ENCODE measurements around the gene PTPRG.

Gene PTPRG

DNA sequence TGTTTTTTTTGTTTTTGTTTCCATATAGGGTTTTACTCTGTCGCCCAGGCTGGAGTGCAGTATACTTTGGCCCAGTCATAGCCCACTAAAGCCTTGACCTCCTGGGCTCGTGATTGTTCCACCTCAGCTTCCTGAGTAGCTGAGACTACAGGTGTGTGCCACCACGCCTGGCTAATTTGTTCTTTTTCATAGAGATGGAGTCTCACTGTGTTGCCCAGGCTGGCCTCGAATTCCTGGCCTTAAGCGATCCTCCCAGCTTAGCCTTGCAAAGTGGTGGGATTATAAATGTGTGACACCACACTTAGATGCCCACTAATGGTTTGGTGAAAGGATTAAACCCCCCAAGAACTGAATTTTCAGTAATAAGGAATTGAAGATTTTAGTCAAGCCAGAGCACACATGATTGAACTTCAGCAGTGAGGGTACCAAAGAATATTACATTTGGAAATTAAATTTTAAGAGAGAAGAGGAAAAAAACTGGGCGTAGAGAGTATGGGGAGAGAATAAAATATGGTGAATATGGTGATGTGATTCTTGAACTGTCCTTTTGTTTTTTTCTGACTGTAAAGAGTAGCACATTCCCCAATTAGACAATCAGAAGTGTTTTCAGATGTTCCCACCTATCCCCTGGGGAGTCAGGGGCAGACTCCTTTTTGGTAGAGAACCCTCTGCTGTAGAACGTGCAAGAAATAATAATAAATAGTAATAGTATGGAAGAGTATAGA, 208.1 kb downstream of the PTPRG start:
- DNase-seq: no peak

- no peak for DNase-seq
These were observed 210.6 kb downstream of the PTPRG start for GRCh38 chr3:61771976-61772375.

DNA sequence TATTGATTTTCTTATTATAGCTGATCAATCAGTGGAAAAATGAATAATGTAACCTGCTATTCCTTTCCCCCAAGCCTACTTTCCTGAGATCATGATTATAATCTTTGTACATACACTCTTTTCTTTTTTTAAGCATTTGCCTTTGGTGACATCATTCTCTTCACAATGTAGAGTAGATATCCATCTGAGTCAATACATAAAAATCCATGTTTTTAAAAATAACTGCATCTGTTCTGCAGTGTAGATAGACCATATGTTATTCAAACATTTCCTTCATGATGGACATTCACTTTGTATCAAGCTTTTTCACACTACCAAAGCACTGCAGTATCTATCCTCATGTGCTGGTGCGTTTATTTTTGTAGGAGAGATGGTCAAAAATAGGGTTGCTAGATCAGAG, 211.1 kb downstream of the PTPRG start:
- no peak for DNase-seq

DNA sequence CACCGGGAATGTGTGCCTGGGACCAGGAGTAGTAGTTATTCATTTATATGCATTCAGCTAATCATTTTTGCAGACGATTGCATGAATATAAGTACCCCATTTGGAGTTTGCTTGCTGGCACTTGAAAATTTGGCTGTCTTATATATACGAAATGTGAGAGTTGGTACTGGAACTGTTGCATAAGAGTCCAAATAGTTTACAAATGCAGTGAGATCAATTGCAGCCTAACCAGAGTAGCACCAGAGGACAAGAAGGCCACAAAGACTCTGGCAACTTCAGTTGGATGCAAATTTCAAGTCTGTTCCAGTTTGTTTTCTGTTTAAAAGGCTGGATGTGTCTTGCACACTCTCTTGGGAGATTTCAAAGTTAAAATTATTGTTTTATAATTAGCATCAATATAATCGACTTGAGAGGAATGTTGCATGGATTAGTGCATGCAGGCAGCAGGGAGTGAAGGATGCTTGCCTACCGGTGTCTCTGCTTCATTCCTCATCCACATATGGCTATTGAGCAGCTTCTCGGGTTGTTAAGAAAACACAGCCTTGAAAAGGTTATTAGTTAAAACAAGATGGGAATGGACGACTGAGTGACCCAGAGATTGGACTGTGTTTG, 213.0 kb downstream of the PTPRG start:
- DNase-seq: no peak

- DNase-seq: no peak
These were observed 215.0 kb downstream of the PTPRG start for GRCh38 chr3:61776390-61776789.

GRCh38 chr3:61777483-61777882, 216.1 kb downstream of the PTPRG start:
- DNase-seq: no peak

DNA sequence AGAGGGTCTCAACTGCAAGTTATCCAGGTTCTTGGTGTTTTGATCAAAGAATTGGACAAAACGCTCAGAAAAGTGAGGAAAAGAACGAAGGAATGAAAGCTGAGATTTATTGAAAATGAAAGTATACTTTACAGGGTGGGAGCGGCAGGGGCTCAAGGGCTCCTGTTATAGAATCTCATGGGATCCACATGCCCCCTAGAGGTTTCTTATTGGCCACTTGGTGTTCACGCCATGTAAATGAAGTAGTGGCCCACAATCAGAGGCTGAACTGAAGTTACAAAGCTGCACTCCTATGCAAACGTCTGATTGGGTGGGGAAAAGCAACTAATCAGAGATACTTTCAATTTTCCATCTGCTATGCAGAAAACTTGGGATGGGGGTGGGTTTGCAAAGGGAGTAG, 216.7 kb downstream of the PTPRG start:
- DNase-seq: no peak

DNA sequence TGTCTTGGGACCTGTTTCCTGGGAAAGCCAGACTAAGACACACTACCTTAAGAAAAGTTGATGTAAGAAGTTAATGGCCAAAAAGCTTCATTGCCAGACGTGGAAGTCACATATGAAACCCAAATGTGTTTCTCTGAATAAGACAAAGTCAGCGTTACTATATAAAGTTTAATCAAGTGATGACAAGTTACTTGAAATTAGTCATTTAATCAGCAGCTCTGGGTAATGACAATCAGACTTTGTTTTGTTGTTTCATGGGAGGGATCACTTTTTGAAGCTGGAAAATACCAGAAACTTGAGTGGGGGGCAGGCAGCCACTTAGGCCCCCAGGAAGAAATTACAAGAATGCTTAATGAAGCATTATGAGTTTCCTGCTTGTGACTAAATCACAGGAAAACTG, 218.6 kb downstream of the PTPRG start:
- no peak for DNase-seq

DNA sequence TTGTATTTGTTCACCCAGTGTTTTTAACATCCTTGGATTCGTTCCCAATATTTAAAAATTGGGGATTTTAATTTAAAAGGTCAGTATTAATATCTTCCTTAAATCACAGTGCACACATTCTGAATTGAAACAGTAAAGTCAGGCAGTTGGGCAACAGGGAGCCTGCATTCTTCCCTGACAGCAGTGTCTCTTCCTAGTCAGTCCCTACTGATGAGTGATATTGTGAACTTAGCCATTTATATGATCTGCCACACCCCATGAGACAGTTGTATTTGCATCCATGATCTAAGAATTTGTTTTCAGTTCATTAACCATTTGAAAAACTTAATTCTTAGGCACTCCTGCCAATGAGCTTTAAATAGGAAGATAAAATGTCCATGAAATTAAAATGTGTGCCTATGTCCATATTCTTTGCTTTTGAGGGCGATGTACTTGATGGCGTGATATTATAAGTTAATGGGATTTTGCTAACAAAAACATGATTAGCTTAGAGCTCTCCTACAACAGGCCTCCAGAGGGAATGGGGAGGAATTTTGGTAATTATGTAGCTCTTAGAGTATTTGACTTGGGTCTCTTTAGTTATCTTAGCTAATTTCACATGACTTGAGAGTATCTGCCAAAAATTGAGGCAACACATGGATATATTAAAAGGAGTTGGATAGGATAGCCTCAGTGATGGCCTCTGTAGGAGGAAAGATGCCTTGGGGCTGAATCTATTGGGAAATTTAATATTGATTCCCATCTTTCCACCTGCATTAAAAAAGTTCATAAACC, 219.3 kb downstream of the PTPRG start:
- no peak for DNase-seq

- DNase-seq: peak in 1 of 14 donors; percentile 10
These were observed 222.8 kb downstream of the PTPRG start for GRCh38 chr3:61783993-61784718.

DNA sequence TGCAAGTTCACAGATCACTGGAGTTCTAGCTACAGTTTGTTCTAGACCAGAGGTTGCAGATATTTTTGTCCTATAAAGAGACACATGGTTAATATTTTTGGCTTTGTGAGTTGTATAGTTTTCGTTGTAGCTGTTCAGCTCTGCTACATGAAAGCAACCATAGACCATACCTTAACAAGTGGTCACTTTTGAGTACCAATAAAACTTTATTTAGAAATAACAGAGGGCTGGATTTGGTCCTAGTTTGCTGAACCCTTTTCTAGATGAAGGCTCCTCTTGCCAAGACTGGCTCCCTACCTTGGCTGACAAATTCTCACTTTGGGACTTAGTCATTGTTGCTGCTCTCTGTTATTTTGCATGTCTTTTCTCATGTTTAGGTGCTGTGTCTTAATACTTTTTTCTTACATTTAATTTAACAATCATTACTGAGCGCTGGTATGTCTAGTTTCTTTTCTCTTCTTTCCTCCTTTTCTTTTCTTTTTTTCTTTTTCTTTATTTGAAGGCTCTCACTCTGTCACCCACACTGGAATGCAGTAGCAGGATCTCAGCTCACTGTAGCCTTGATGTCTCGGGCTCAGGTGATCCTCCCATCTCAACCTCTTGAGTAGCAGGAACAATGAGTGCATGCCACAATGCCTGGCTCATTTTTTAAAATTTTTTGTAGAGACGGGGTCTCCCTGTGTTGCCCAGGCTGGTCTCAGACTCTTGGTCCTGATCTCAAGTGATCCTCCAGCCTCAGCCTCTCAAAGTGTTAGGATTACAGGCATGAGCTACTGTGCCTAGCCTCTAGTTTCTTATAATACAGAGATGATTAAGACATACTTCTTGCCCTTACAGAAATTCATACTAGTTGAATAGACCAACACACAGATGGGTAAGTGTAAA, 227.5 kb downstream of the PTPRG start:
- no peak for DNase-seq

- DNase-seq: no peak
These were observed 228.5 kb downstream of the PTPRG start for GRCh38 chr3:61789861-61790260.

DNA sequence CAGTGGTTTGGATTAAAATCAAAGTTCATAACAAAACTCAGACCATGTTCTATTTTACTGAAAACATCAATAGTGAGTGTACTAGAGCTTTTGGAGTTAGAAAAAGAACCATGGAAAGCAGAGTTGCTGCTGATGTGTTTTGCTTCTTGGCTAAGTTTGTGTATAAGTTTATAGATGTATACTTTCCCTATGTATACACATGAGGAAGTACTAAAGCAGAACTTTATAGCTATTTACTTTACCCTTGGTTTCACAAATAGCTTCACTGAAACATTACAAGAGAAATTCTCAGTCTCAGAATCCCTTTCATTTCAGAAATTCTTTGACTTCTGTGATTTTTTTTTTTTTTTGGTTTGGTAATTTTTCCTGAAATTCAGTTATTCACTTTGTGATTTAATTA, 229.0 kb downstream of the PTPRG start:
- DNase-seq: no peak

- no peak for DNase-seq
These were observed 231.7 kb downstream of the PTPRG start for GRCh38 chr3:61793056-61793455.

DNA sequence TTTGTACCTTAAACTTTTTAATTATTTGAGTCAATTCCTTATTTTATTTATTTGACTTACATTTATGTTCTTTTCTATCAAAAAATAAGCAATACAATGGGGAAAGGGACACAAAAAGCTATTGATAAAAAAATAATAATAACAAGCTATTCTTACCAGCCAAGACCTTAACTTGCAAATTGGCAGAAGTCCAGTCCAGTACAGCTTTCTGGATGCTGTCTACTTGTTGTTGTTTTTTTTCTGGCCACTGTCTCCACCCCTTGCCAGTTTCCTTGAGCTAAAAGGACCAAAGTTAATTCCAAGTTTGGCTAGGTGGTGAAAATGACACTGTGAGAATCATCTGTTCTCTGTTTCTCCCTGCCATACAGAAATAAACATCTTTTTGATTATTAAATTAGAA, 232.2 kb downstream of the PTPRG start:
- DNase-seq: no peak

DNA sequence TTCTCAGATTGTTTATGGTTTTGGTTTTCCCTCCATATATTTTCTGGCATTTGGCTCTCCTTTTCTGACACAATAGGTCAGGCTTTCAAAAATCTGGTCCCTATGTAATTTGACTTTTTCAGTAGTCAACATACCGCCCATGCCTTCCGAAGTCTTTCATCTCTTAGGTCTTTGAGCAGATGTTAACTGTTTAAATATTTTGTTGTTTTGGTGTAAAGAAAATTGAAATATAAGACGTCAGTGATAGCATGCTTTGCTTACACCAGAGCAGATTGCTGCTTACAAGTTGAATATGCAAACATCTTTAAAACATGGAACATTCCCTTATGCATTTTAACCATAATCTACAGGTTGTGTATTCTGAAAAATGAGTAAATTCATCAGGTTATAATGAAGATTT, 233.0 kb downstream of the PTPRG start:
- DNase-seq: no peak

DNA sequence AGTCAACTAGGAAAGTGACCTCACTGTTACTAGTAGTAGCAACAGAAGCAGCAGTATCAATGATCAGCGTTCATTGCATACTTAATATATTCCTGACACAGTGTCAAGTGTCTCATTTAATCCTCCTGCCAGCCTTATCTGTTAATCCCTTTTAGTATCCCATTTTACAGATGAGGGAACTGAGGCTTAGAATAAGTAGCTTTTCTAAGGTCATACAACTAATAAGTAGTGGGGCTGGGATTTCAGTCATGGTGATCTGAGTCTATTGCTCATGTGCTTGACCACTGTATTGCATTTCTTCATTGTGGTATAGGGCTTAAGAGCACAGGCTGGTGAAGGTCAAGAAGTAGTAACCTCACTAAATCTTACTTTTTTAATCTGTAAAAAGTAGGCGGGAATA, 233.6 kb downstream of the PTPRG start:
- DNase-seq: no peak

DNA sequence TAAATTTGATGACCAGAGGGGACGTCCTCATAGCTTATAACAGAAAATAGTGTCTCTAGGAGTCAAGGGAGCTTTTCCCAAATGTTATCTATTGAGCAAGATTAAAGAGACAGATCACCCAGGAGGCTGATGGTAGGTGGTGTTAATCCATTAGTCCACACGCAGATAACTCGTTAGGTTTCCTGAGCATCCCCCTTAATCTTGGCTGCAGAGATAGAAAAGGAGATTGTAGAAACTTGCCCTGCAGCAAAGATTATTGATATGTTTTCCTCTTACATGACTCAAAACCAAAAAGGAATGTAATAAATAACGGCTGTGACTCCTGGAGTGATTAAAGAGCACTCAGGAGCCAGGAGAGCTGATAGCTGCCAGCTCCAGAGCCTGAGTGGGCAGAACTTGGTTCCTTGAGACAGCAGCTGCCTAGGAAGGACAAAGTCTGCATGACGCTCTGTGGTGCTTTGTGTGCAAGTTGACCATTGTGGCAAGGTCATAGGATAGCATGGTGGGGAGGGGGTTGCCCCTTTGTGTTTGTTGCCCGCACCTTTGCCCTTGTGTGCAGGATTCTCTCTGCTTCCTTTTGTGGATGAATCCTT, 234.8 kb downstream of the PTPRG start:
- DNase-seq: no peak

GRCh38 chr3:61796911-61797310, 235.5 kb downstream of the PTPRG start:
- no peak for DNase-seq

DNA sequence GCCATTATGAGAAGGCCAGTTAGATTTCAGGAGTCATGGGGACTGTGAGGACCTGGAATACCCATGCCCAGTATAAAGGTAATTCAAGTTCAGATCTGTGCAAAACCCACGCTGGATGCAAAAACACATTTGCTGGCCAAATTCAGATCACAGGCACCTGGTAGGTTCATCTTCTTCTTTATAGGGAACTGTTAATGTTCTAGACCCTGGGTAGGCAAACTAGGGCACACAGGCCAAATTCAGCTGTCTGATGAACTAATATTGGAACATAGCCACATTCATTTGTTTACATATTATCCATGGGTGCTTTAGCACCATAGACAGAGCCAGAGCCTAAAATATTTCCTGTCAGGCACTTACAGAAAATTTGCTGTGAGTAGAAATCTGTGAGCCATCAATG, 241.4 kb downstream of the PTPRG start:
- DNase-seq: peak in 1 of 14 donors; percentile 94

- DNase-seq: no peak
These were observed 242.6 kb downstream of the PTPRG start for GRCh38 chr3:61803983-61804382.

DNA sequence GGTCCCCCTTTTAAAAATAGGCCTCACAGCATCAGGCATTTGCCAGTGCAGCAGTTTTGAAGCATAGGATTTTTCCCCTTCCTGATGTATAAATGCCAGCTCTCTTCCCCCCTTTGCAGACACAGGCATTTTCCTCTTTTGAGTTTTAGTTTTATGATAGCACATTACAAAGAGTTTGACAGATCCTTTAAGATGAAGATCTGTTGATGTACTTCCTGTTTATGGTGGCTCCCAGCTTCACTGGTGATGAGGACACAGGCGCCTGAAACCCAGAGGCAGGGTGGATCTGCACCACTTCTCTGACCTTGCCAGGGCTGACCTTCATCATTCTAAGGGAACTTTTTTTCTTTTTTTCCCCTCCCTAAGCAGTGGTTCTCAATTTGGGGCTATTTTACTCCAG, 243.4 kb downstream of the PTPRG start:
- peak in 1 of 14 donors; percentile 39 for DNase-seq
